Hepatocyte (in vitro differentiated cells): ENCODE data around the gene NTSR1. TPM values are rescaled to one million over a fixed set of nuclear protein-coding genes. Genes with fewer than 3 reads are reported as not detected.

Experiments used
- DNase-seq: peaks from one replicate; pipeline ENCODE4 v3.0.0-alpha.2; 2016; ENCODE audit warnings: low spot score
- H2AFZ ChIP-seq: fragments of 200-600 bp; sonication (generic); 2 replicates; pipeline ENCODE4 v1.6.0; 2016; ENCODE audit warnings: antibody characterized with exemption, mild to moderate bottlenecking
- H3K27ac ChIP-seq: fragments of 200-600 bp; sonication (generic); 2 replicates; pipeline ENCODE4 v1.5.1; 2016; ENCODE audit warnings: mild to moderate bottlenecking
- H3K27me3 ChIP-seq: fragments of 200-600 bp; sonication (generic); 2 replicates; pipeline ENCODE4 v1.6.1; 2016
- H3K36me3 ChIP-seq: fragments of 200-600 bp; sonication (generic); replicated peaks from 2 replicates; pipeline ENCODE4 v1.5.1; 2016; ENCODE audit warnings: low read depth; ENCODE audit not compliant: insufficient read depth
- H3K4me1 ChIP-seq: fragments of 200-600 bp; sonication (generic); 2 replicates; pipeline ENCODE4 v1.5.1; 2016; ENCODE audit warnings: mild to moderate bottlenecking, moderate library complexity; ENCODE audit not compliant: insufficient read depth
- H3K4me2 ChIP-seq: fragments of 200-600 bp; sonication (generic); 2 replicates; pipeline ENCODE4 v1.6.0; 2016
- H3K4me3 ChIP-seq: fragments of 200-600 bp; sonication (generic); 2 replicates; pipeline ENCODE4 v1.5.1; 2016; ENCODE audit warnings: mild to moderate bottlenecking
- H3K79me2 ChIP-seq: fragments of 200-600 bp; sonication (generic); 2 replicates; pipeline ENCODE4 v1.6.0; 2017; ENCODE audit warnings: mild to moderate bottlenecking
- H3K9me2 ChIP-seq: fragments of 200-600 bp; sonication (generic); replicated peaks from 2 replicates; pipeline ENCODE4 v1.6.0; 2017; ENCODE audit warnings: mild to moderate bottlenecking; ENCODE audit not compliant: insufficient read depth
- H3K9me3 ChIP-seq: fragments of 200-600 bp; sonication (generic); 2 replicates; pipeline ENCODE4 v1.5.1; 2016; ENCODE audit warnings: low read depth, mild to moderate bottlenecking
- H4K20me1 ChIP-seq: fragments of 200-600 bp; sonication (generic); 2 replicates; pipeline ENCODE4 v1.6.0; 2016; ENCODE audit warnings: mild to moderate bottlenecking; ENCODE audit not compliant: insufficient read depth, poor library complexity, severe bottlenecking
- CTCF ChIP-seq: fragments of 200-600 bp; sonication (generic); IDR thresholded peaks from 2 replicates; pipeline ENCODE4 v1.5.1; 2016; ENCODE audit warnings: antibody characterized with exemption, mild to moderate bottlenecking; ENCODE audit not compliant: poor library complexity
- EZH2 ChIP-seq: fragments of 200-600 bp; sonication (generic); IDR thresholded peaks from 2 replicates; pipeline ENCODE4 v1.6.1; 2016; ENCODE audit warnings: antibody characterized with exemption, mild to moderate bottlenecking, borderline replicate concordance
- EZH2phosphoT487 ChIP-seq: fragments of 200-600 bp; sonication (generic); IDR thresholded peaks from one replicate; pipeline ENCODE4 v1.6.1; 2018; ENCODE audit warnings: antibody characterized with exemption, mild to moderate bottlenecking, low read depth, moderate library complexity; ENCODE audit not compliant: unreplicated experiment, severe bottlenecking
- WGBS: methylation state at CpG from one replicate; pipeline ENCODE4 v1.1.6; 2016; ENCODE audit warnings: low lambda C conversion rate; ENCODE audit errors: missing lambda C conversion rate; 5-methylcytosine and 5-hydroxymethylcytosine counted together
- polyA plus RNA-seq: library from polyadenylated mRNA; unstranded; fragments of >200 nt; fragmentation: Nextera tagmentation; extraction: Ambion mirVana; gene quantifications from 2 replicates; pipeline ENCODE4 v1.2.1, GENCODE V29; 2016
- total RNA-seq: library from RNA; depleted of rRNA; stranded (reverse); fragments of >200 nt; gene quantifications from 2 replicates; pipeline ENCODE4 v1.2.3, GENCODE V29; 2014

The NTSR1 gene
- total and polyA plus RNA-seq, 2 experiments from 2014 or later = 0.37 TPM; not detected in 1

GRCh38 chr20:62745279-62745951, 36.8 kb downstream of the NTSR1 start:
- no peaks in the 10 kb centered on the region for H3K27me3 ChIP-seq
- no peaks in the 10 kb centered on the region for H3K9me2 ChIP-seq
- H2AFZ ChIP-seq = no peak overlapping the region
- no peaks in the 10 kb centered on the region for H3K36me3 ChIP-seq
- H3K4me2 ChIP-seq = no peak overlapping the region
- TF ChIP-seq EZH2phosphoT487 (no peak), EZH2 (no peak), CTCF (no peak)
- no peaks in the 10 kb centered on the region for H4K20me1 ChIP-seq
- no peak overlapping the region for H3K27ac ChIP-seq
- WGBS = 87% methylated on average over 11 of the region's 11 CpGs
- H3K4me3 ChIP-seq = no peak overlapping the region
- H3K9me3 ChIP-seq = no peaks in the 10 kb centered on the region
- no peaks in the 10 kb centered on the region for H3K79me2 ChIP-seq
- no peak for DNase-seq
- no peaks in the 10 kb centered on the region for H3K4me1 ChIP-seq

DNA sequence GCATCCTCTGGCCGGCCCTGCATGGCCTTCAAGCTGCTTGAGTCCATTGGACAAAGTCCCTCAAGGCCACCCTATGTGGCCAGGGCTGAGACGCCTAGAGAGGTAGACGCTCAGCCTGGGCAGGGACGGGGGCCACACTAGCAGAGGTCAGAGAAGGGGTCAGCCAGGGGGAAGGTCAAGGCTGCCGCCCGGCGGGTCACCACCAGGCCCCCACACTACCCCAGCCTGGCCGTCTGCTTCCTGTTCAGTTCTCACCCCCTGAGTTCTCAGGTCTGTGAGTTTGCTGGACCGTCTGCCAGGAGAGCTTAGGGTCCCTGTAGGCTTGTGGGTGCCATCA, 37.3 kb downstream of the NTSR1 start:
- Histone ChIP-seq H3K36me3 (no peaks in the 10 kb centered on the region), H4K20me1 (no peaks in the 10 kb centered on the region), H3K79me2 (no peaks in the 10 kb centered on the region), H3K4me1 (no peaks in the 10 kb centered on the region), H3K4me2 (no peak overlapping the region), H3K27ac (no peak overlapping the region), H3K27me3 (no peaks in the 10 kb centered on the region), H3K9me3 (no peaks in the 10 kb centered on the region), H3K9me2 (no peaks in the 10 kb centered on the region), H3K4me3 (no peak overlapping the region), H2AFZ (no peak overlapping the region)
- 93% methylated on average over 9 of the region's 9 CpGs for WGBS
- TF ChIP-seq EZH2 (no peak), EZH2phosphoT487 (no peak)
- DNase-seq = no peak

DNA sequence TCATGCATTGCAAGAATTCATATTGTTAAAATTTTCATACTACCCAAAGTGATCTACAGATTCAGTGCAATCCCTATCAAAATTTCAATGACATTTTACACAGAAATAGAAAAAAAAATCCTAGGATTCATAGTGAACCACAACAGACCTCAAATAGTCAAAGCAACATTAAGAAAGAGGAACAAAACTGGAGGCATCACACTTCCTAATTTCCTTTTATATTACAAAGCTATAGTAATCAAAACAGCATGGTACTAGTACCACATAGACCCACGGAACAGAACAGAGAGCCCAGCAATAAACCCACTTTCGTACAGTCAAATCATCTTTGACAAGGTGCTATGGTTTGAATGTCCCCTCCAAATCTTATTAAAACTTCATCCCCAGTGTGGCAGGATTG, 39.7 kb downstream of the NTSR1 start:
- peaks cover 15% of the 10 kb centered on the region for H3K4me1 ChIP-seq
- no peak overlapping the region for H3K27ac ChIP-seq
- no peaks in the 10 kb centered on the region for H3K9me2 ChIP-seq
- DNase-seq = no peak
- no peak overlapping the region for H3K4me3 ChIP-seq
- TF ChIP-seq EZH2 (no peak), CTCF (no peak), EZH2phosphoT487 (no peak)
- no peak overlapping the region for H3K4me2 ChIP-seq
- 78% methylated on average over 2 of the region's 2 CpGs for WGBS
- H3K79me2 ChIP-seq = no peaks in the 10 kb centered on the region
- no peaks in the 10 kb centered on the region for H3K27me3 ChIP-seq
- no peaks in the 10 kb centered on the region for H3K9me3 ChIP-seq
- no peaks in the 10 kb centered on the region for H4K20me1 ChIP-seq
- no peak overlapping the region for H2AFZ ChIP-seq
- H3K36me3 ChIP-seq = no peaks in the 10 kb centered on the region

DNA sequence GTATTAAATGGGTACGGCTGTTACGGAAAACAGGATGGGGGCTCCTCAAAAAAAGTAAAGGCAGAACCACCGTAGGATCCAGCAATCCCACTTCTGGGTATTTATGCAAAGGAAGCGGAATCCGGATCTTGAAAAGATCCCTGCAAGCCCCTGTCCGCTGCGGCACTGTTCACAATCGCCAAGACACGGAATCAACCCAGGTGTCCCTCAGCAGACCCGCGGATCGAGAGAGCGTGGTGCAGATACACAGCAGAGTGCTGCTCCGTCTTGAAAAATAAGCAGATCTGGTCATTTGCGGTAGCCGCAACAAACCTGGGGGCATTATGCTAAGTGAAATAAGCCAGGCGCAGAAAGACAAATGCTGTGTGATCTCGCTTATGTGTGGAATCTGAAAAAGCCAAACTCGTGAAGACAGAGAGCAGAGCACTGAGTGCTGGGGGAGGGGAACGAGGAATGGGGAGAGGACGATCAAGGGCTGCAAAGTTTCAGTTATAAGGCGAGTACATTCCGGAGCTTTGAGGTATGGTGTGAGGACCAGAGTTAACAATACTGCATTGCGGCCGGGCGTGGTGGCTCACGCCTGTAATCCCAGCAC, 41.3 kb downstream of the NTSR1 start:
- no peak overlapping the region for H3K27ac ChIP-seq
- H2AFZ ChIP-seq = no peak overlapping the region
- H3K36me3 ChIP-seq = no peaks in the 10 kb centered on the region
- H3K4me1 ChIP-seq = peaks cover 15% of the 10 kb centered on the region
- H3K9me3 ChIP-seq = no peaks in the 10 kb centered on the region
- no peak overlapping the region for H3K4me2 ChIP-seq
- TF ChIP-seq CTCF (no peak), EZH2 (no peak), EZH2phosphoT487 (no peak)
- no peak for DNase-seq
- H3K79me2 ChIP-seq = no peaks in the 10 kb centered on the region
- H4K20me1 ChIP-seq = no peaks in the 10 kb centered on the region
- 68% methylated on average over 27 of the region's 27 CpGs for WGBS
- no peaks in the 10 kb centered on the region for H3K9me2 ChIP-seq
- no peak overlapping the region for H3K4me3 ChIP-seq
- no peaks in the 10 kb centered on the region for H3K27me3 ChIP-seq
